Measurements from ENCODE around the gene KXD1.

Gene KXD1

DNA sequence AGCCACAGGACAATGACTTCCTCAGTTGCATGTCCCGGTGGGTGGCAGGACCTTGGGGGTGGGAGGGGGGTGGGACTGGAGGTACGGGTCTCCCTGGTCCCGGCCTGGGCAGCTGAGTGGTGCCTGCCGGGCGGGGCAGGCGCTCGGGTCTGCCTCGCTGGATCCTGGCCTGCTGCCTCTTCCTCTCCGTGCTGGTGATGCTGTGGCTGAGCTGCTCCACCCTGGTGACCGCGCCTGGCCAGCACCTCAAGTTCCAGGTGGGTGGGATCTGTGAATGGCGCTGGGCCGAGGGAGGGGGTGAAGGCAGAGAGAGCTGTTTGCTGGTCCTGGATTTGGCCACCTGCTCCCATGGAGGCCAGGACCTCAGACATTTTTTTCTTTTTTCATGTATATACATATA lies 60.6 kb downstream of the KXD1 start:
- TF ChIP-seq, protein P1, sequence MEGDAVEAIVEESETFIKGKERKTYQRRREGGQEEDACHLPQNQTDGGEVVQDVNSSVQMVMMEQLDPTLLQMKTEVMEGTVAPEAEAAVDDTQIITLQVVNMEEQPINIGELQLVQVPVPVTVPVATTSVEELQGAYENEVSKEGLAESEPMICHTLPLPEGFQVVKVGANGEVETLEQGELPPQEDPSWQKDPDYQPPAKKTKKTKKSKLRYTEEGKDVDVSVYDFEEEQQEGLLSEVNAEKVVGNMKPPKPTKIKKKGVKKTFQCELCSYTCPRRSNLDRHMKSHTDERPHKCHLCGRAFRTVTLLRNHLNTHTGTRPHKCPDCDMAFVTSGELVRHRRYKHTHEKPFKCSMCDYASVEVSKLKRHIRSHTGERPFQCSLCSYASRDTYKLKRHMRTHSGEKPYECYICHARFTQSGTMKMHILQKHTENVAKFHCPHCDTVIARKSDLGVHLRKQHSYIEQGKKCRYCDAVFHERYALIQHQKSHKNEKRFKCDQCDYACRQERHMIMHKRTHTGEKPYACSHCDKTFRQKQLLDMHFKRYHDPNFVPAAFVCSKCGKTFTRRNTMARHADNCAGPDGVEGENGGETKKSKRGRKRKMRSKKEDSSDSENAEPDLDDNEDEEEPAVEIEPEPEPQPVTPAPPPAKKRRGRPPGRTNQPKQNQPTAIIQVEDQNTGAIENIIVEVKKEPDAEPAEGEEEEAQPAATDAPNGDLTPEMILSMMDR (IDR thresholded peaks at IDR 0.05; ENCODE audit: control insufficient read depth, extremely low read depth, insufficient read depth): no peak
- H3K4me3 ChIP-seq (ENCODE audit: low read depth, low read length): no peak overlapping the region
- no peak for DNase-seq (ENCODE audit: low read depth)

All from LNCaP clone FGC (cell line).